CD4-positive, alpha-beta T cell treated with Interleukin-1 beta for 1 hour (primary cell): ENCODE results near the gene ZFYVE1.

Experiments used
- DNase-seq, 2 donors: peaks; one replicate each; pipeline ENCODE4 v3.0.0-alpha.2; 2020 to 2022

ZFYVE1 gene

DNA sequence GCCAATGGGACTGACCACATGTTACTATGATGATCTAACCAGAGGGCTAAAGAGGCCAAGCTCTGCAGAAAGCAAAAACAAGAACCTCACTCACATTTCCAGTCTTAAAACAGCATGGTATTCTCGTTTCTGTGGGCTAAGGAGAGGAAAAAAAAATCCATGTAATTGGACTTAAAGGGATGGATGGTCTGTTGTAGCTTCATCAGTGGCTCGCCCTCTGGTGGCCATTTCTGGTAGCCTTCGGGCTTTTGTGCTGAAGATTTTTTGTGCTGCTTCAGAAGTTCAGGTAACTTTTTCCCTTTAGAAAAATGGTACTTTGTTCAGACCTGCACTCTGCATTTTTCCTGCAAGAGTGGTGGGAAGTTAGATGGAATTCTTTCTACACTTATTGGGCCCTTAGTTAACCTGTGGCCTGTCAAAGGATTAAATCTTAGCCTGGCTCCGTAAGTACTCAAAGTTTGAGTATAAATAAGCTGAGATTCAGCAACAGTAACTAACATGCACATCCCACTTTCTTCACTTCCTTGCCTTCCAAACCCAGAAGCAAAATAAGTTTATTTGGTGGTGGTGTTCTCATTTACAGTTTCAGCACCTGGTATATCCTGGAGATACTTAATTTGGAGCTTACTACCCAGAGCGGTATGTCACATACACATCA lies 78.3 kb downstream of the ZFYVE1 start:
- peak; percentile 36 to 56 for DNase-seq

DNA sequence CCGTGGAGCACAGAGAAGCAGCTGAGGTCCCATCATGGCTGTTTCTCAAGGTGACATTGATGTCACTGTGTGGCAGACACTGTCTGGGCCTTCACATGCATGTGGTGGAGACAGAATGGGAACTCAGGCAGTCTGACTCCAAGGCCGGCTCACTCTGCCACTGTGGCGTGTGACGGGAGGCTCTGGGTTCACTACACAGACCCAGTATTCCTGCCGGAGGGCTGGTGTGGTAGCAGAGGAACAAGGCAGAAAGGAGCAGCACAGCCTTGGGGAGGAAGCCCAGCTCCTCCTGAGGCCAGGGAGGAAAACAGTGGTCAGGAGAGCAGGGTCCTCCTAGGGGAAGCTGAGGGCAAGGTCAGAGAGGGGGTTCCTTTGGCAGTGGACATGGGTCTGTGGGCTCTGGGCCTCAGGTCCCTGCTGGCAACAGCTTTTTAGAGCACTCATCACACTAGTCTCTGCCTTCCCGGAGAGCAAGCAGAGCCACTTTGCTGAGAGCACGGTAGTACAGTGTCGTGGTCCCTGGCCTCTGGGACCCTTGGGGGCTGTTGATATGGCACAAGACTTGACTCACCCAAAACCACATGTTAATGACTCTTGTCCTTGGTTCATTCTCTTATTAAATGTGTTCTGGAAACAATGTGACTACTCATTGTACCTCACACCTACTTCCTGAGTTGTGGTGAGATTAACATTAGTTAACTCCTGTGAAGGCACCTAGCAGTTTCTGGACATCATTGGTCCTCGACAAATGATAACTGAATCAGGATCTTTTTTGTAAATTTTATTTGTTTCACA lies 79.3 kb downstream of the ZFYVE1 start:
- DNase-seq, result no peak

DNA sequence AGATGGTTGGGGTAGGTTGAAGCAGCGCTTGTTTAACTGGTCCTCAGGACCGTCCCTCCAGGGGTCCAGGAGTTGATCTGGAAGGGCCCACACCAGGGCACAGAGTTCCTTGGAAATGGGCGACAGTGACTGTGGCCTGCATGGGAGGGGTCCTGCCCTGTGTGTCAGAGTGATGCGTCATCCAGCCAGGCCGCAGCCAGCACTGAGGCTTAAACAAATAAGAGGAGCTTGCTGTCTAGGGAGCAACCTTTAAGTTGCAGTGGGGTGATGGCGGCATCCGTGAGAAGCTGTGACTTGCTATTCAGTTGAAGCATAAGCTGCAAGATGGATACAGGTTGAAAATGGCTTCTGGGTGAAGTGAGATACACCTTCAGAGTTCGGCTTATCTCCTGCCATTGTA lies 80.4 kb downstream of the ZFYVE1 start:
- no peak for DNase-seq

DNA sequence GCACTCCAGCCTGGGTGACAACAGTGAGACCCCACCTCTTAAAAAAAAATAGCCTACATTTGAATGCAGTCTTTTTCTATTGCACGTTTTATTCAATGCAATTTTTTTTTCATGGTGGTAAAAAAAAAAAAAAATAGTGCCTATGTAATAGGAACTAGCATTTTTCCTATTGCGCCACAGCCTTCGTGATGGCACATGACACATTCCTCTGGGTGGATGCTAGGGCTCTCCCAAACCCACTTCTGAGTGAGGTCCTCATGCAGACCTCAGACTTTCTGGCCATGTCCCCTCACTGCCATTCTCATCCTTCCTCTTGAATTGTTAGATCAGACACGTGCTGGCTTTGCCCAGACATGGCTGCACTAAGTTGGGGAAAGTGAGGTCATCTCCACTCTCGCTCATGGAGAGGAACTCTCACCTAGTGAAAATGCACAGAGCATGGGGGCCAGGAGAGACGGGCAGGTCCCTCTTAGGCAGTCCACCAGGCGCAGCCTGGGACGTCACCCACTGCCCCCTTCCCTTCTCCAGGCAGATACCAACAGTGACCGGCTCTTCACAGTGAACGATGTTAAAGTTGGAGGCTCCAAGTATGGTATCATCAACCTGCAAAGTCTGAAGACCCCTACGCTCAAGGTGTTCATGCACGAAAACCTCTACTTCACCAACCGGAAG lies 81.4 kb downstream of the ZFYVE1 start:
- DNase-seq, result no peak

DNA sequence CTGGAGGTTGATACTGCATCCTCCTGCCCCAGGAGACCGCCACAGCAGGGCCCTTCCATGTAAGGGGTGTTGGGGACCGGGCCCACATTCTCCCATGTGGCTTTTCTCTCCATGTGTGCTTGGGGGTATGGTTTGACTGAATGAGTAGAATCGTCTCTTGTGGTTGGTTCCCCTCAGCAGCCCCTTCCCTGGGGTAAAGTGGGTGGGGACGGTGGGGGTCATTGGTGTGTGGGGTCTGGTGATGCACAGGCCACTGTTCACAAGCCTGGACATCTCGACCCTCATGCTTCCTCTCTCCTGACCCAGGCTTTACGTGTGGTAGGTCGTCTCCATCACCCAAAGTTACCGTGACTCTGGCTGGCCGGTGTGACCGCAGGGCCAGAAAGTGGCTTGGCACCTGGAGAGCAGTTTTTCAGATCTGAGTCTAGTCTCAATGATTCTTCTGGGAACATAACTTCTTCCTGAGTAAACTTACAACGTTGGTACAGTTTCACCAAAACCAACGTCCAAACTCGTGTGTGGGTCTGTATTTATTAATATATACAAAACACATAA lies 83.0 kb downstream of the ZFYVE1 start:
- no peak for DNase-seq

GRCh38 chr14:72942934-72943333 lies 84.0 kb downstream of the ZFYVE1 start:
- no peak for DNase-seq

GRCh38 chr14:72941286-72941985 lies 85.5 kb downstream of the ZFYVE1 start:
- no peak for DNase-seq

- DNase-seq, result no peak
Measured at GRCh38 chr14:72939630-72940029, 87.3 kb downstream of the ZFYVE1 start.

GRCh38 chr14:72932893-72933292 lies 94.0 kb downstream of the ZFYVE1 start:
- no peak for DNase-seq

GRCh38 chr14:72929316-72930080 lies 97.4 kb downstream of the ZFYVE1 start:
- DNase-seq, result no peak

- DNase-seq, result no peak
Measured at GRCh38 chr14:72928872-72929271, 98.0 kb downstream of the ZFYVE1 start.

- peak; percentile 95 to 96 for DNase-seq
Measured at GRCh38 chr14:72926292-72927028, 100.4 kb downstream of the ZFYVE1 start, which contains the start of gene DCAF4. TSS of gene DCAF4 (plus strand) at chr14:72926464. CDS start at chr14:72937979, 11,515 bp downstream.

DNA sequence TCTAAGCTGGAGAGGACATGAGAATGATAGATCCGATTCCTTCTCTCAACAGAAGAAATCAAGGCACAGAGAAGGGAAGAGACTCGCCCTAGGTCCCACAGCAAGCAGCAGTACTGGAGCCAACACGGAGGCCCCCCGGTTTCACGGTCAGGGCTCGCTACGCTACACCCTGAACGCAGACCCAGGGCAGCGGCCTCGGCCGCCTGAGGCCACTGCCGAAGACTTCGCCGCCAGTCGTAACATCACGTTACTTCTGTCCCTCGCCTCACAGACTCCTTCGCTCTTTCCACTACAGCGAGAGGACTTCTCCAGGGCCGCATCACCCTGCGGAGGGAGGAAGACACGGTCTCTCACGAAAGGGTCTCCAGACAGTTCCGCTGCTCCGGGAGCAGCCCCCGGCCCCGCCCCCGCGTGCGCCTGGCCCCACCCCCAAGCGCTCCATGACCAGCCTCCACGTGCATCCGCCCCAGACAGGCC lies 101.1 kb downstream of the ZFYVE1 start:
- no peak for DNase-seq

DNA sequence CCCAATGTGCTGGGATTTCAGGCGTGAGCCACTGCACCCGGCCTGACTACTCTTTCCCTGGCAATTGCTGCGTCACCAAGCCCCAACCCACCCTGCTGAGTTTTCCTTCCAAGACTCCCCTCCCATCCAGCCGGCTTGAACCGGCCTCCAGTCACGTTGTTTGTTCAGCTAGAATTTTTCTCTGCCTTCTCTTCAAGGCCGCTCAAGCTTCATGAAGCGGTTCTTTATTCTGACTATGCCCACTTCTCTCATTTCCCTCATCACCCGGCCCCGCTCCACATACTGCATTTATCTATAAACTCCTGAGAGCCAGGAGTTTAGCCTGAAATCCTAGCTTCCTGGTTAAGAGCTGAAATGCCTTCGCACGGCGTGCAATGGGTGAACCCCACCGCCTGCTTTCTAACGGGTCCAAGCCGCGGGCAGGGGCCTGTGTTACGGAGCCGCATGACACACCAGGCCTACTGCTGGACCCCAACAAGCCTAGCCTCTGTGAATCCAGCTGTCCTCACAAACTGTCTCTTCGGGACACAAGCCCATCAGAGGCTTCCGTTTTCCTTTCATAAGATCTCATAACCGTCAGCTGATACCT lies 101.6 kb downstream of the ZFYVE1 start:
- no peak for DNase-seq

GRCh38 chr14:72924337-72924736 lies 102.6 kb downstream of the ZFYVE1 start:
- DNase-seq, result no peak

DNA sequence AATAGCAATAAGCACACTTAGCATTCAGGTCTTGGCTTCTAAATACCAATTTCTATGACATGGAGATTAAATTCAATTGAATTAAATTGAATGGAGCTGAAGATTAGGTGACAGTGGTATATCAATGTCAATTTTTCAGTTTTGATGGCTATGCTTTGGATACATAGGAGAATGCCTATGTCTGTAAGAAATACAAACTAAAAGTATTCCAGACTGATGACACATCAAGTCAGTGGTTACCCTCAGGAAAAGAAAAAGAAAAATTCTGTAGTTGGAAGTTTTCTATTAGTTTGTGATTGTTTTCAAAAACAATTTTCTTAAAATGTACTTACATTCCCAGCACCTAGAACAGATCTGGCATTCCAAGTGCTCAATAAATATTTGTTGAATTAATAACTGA lies 105.5 kb downstream of the ZFYVE1 start:
- DNase-seq, result no peak

- DNase-seq, result no peak
Measured at GRCh38 chr14:72920008-72920407, 106.9 kb downstream of the ZFYVE1 start.
